Fibroblast of skin of back (primary cell): ENCODE data around the gene SOX21.

ENCODE experiments used
- DNase-seq: peaks from one replicate; pipeline ENCODE4 v3.0.0-alpha.2; 2013

The SOX21 gene

GRCh38 chr13:94709001-94709834 lies 3.1 kb downstream of the SOX21 start:
- no peak for DNase-seq

- DNase-seq, result no peak
These were observed 4.1 kb downstream of the SOX21 start for GRCh38 chr13:94708031-94708859.

- no peak for DNase-seq
These were observed 4.8 kb downstream of the SOX21 start for GRCh38 chr13:94707400-94708021.

GRCh38 chr13:94706843-94707399 lies 5.4 kb downstream of the SOX21 start:
- no peak for DNase-seq

- DNase-seq, result no peak
These were observed 6.1 kb downstream of the SOX21 start for GRCh38 chr13:94706101-94706842.

GRCh38 chr13:94705081-94706030 lies 7.0 kb downstream of the SOX21 start:
- DNase-seq, result peak; percentile 14

- no peak for DNase-seq
These were observed 7.8 kb downstream of the SOX21 start for GRCh38 chr13:94704377-94705080.

GRCh38 chr13:94703721-94704314 lies 8.5 kb downstream of the SOX21 start:
- no peak for DNase-seq

GRCh38 chr13:94703271-94703670 lies 9.1 kb downstream of the SOX21 start:
- no peak for DNase-seq

GRCh38 chr13:94702181-94703041 lies 9.9 kb downstream of the SOX21 start:
- DNase-seq, result no peak

GRCh38 chr13:94701313-94702180 lies 10.8 kb downstream of the SOX21 start:
- DNase-seq, result no peak

- no peak for DNase-seq
These were observed 11.8 kb downstream of the SOX21 start for GRCh38 chr13:94700536-94700935.

- no peak for DNase-seq
These were observed 12.3 kb downstream of the SOX21 start for GRCh38 chr13:94700051-94700535.

GRCh38 chr13:94696171-94696570 lies 16.2 kb downstream of the SOX21 start:
- DNase-seq, result no peak

GRCh38 chr13:94692030-94692429 lies 20.3 kb downstream of the SOX21 start:
- no peak for DNase-seq

- DNase-seq, result no peak
These were observed 28.9 kb downstream of the SOX21 start for GRCh38 chr13:94683409-94683808.

GRCh38 chr13:94682229-94682628 lies 30.1 kb downstream of the SOX21 start:
- DNase-seq, result no peak

- no peak for DNase-seq
These were observed 32.7 kb downstream of the SOX21 start for GRCh38 chr13:94679614-94680013.
